Ovary (tissue), 9 donors: Measurements from ENCODE around the gene UNC5C. TPM values are rescaled to one million over a fixed set of nuclear protein-coding genes. Genes with fewer than 3 reads are reported as not detected.

Source experiments
- DNase-seq, 5 donors: peaks; one replicate each; pipeline ENCODE4 v3.0.0-alpha.2; 2019 to 2020
- H3K27ac ChIP-seq, 2 donors: fragments of 200-600 bp; one replicate each; pipeline versions ENCODE4 v1.5.1 to v1.8.0; 2019 to 2022
- H3K27me3 ChIP-seq: fragments of 200-600 bp; one replicate; pipeline ENCODE4 v1.8.0; 2022
- H3K36me3 ChIP-seq: fragments of 200-600 bp; sonication (generic); one replicate; pipeline ENCODE4 v1.5.1; 2019
- H3K4me1 ChIP-seq: one replicate; pipeline ENCODE4 v1.8.1; 2013; ENCODE audit warnings: mild to moderate bottlenecking, moderate library complexity; ENCODE audit not compliant: insufficient read depth
- H3K4me3 ChIP-seq: fragments of 200-600 bp; sonication (generic); one replicate; pipeline ENCODE4 v1.5.1; 2017
- H3K9me3 ChIP-seq, 2 donors: fragments of 200-600 bp in 1 of 2; sonication (generic) in 1 of 2; one replicate each; pipeline versions ENCODE4 v1.5.1 to v1.8.1; 2013 to 2019; ENCODE audit warnings: mild to moderate bottlenecking in 1 of 2, moderate library complexity in 1 of 2
- CTCF ChIP-seq, 3 donors: fragments of 450-650 bp in 2 of 3; fragments of 200-600 bp in 1 of 3; IDR thresholded peaks; one replicate each; pipeline versions ENCODE4 v1.5.1 to v1.8.0; 2016 to 2022; ENCODE audit warnings: antibody characterized with exemption in 3 of 3, mild to moderate bottlenecking in 1 of 3
- EP300 ChIP-seq: sonication (generic); formaldehyde crosslinking; IDR thresholded peaks from one replicate; pipeline ENCODE4 v1.6.1; 2017; ENCODE audit warnings: antibody characterized with exemption
- POLR2A ChIP-seq: fragments of 450-650 bp; IDR thresholded peaks from one replicate; pipeline ENCODE4 v1.6.1; 2017; ENCODE audit warnings: antibody characterized with exemption, mild to moderate bottlenecking, moderate library complexity
- WGBS, 3 donors: extraction: QIAGEN DNeasy Blood & Tissue Kit in 1 of 3; methylation state at CpG; one replicate each; pipeline versions ENCODE4 v1.1.5 to v1.1.7; 2013 to 2017; 5-methylcytosine and 5-hydroxymethylcytosine counted together
- intact Hi-C, 4 donors: fragments of 100-400 bp; cut with DNase I; formaldehyde crosslinking; loops; one replicate each; pipeline versions ENCODE4 v1.11.0 to v1.15.1; 2022 to 2023
- polyA plus RNA-seq, 2 donors: library from polyadenylated mRNA; stranded (reverse); fragments of 200-250 nt in 1 of 2; fragments of 350-450 nt in 1 of 2; fragmentation: Illumina TruSeq in 1 of 2; extraction: RNeasy Lipid Tissue Mini Kit (QIAGEN cat#74804) in 1 of 2; gene quantifications; one replicate each; pipeline ENCODE4 v1.2.3, GENCODE V29; 2013 to 2014
- total RNA-seq, 7 donors: library from RNA; depleted of rRNA in 2 of 7; stranded (reverse); fragments of >200 nt in 2 of 7; fragmentation: NEBNext Ultra II Directional in 3 of 7; extraction: Animal tissue kit (Norgen Biotek cat#: 25700) in 3 of 7; gene quantifications; one replicate each; pipeline versions ENCODE4 v1.1.0 to v1.2.4, GENCODE V29; 2016 to 2023
- donor health status: DM: no; HTN: no; CAD: no; lungs with moderate emphysema.
- donor health status: DM: no; HTN: no; CAD: no.
- donor health status: Bipolar disorder and iron deficiency.
- donor health status: DM: yes; HTN: yes; CAD: no.
- donor health status: DM: no; HTN: no; CAD: no.
- donor health status: DM: yes; HTN: yes; CAD: no.

The UNC5C gene
- total and polyA plus RNA-seq, 9 donors, result 1.8 to 9.4 (median 3.9) TPM

DNA sequence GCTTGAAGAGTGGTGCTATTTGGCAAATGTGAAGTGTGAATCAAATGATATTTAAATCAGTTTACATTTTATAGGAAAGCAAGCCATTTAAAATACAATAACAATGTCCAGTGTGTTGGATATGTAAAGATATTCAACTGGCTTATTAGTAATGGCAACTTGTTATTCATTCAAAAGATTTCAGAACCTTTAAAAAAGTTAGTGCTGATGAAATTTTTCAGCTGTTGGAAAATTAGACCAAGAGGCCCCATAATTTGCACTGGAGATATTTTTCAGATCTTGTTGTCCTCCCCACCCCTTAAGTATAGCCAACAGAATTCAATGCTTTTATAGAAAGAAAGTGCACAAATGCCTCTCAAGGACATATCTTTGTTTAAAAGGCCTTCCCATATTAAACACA lies 54.6 kb downstream of the UNC5C start:
- Histone ChIP-seq H3K4me3 (no peak overlapping the region), H3K4me1 (no peaks in the 10 kb centered on the region), H3K27me3 (no peaks in the 10 kb centered on the region), H3K27ac (no peak overlapping the region), H3K36me3 (no peaks in the 10 kb centered on the region), H3K9me3 (no peaks in the 10 kb centered on the region)
- intact Hi-C loops, result no loop called here
- no peak for TF ChIP-seq POLR2A
- TF ChIP-seq CTCF (IDR thresholded peaks at IDR 0.05), result no peak
- TF ChIP-seq EP300, result no peak
- DNase-seq, result no peak

DNA sequence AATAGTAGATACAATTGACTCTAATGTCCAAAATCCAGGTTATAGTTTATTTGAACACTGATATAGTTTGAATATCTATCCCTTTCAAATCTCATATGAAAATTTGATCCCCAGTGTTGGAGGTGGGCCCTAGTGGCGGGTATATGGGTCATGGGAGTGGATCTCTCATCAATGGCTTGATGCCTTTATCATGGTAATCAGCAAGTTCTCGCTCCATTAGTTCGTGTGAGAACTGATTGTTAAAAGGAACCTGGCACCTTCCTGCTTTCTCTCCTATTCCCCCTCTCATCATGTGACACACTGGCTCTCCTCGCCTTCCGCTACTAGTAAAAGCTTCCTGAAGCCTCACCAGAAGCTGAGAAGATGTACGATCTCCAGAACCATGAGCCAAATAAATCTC lies 70.1 kb downstream of the UNC5C start:
- H3K4me3 ChIP-seq, result no peak overlapping the region
- WGBS, 3 donors, result 91 to 94% (median 92%) methylated on average over 6 of the region's 6 CpGs
- TF ChIP-seq EP300, result no peak
- no peak for TF ChIP-seq POLR2A
- intact Hi-C loops, result no loop called here
- no peak for DNase-seq
- H3K27me3 ChIP-seq, result no peaks in the 10 kb centered on the region
- H3K4me1 ChIP-seq, result no peaks in the 10 kb centered on the region
- H3K9me3 ChIP-seq, result no peaks in the 10 kb centered on the region
- H3K27ac ChIP-seq, result no peak overlapping the region
- H3K36me3 ChIP-seq, result no peaks in the 10 kb centered on the region

GRCh38 chr4:95476121-95476520 lies 72.7 kb downstream of the UNC5C start:
- intact Hi-C loops, result no loop called here

DNA sequence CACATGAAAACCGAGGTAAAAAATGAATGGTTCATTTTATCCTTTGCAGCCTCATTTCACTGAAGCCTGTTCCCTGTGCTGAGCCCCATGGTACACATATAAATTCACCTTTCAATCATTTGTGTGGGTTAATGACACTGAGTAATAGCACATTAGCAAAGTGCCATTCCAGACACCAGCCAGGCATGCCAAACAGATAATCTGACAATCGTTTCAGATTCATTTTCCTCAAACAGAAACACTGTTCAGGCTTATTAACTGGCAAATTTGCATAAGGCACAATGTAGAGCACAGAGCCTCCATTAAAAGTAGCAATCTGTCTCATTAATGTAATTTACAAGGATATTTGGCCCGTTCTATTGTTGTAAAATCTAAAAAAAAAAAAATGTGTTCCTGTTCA lies 76.2 kb downstream of the UNC5C start:
- TF ChIP-seq CTCF (IDR thresholded peaks at IDR 0.05), result no peak
- no peak for TF ChIP-seq POLR2A
- TF ChIP-seq EP300, result no peak
- no peaks in the 10 kb centered on the region for H3K27me3 ChIP-seq
- no peaks in the 10 kb centered on the region for H3K36me3 ChIP-seq
- no peaks in the 10 kb centered on the region for H3K4me1 ChIP-seq
- H3K9me3 ChIP-seq, result no peaks in the 10 kb centered on the region
- H3K4me3 ChIP-seq, result no peak overlapping the region
- intact Hi-C loops, result no loop called here
- 46 to 56% (median 49%) methylated on average over 3 of the region's 3 CpGs for WGBS, 3 donors
- H3K27ac ChIP-seq, result no peak overlapping the region
- DNase-seq, result no peak

More at GRCh38 chr4:95476121-95476520, 72.7 kb downstream of the UNC5C start:
- Histone ChIP-seq H3K4me3 (no peak overlapping the region), H3K27me3 (no peaks in the 10 kb centered on the region), H3K9me3 (no peaks in the 10 kb centered on the region), H3K4me1 (no peaks in the 10 kb centered on the region), H3K36me3 (no peaks in the 10 kb centered on the region), H3K27ac (no peak overlapping the region)
- TF ChIP-seq POLR2A, result no peak
- 40 to 53% (median 48%) methylated on average over 1 of the region's 1 CpG for WGBS, 3 donors
- no peak for DNase-seq

- Histone ChIP-seq H3K4me1 (no peaks in the 10 kb centered on the region), H3K9me3 (no peaks in the 10 kb centered on the region), H3K36me3 (no peaks in the 10 kb centered on the region), H3K4me3 (no peak overlapping the region), H3K27me3 (no peaks in the 10 kb centered on the region), H3K27ac (no peak overlapping the region)
- TF ChIP-seq CTCF (IDR thresholded peaks at IDR 0.05) (no peak), POLR2A (no peak), EP300 (no peak)
- whole genome bisulfite sequencing, 3 donors, result 81 to 87% (median 86%) methylated on average over 4 of the region's 4 CpGs
- no peak for DNase-seq
- intact Hi-C loops, result no loop called here
Observed at GRCh38 chr4:95470622-95471021, 78.2 kb downstream of the UNC5C start.

DNA sequence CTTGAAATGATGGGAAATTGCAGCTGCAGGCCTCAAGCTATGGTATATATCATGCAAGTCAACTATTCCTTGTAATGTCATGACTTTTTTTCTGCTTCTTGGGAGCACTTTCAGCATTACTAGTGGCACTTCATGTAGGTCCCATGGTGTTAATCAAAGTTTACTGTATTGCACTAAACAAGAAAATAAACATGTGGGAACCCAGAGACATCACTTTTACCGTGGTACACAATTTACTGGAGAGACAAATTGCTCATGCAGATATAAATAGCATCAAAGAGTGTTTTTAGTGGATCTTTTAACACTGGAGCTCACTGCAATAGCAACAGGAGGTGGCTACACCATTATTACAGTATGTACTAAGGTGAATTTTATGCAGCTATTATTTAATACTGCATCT lies 79.2 kb downstream of the UNC5C start:
- Histone ChIP-seq H3K36me3 (no peaks in the 10 kb centered on the region), H3K4me1 (no peaks in the 10 kb centered on the region), H3K27ac (no peak overlapping the region), H3K27me3 (no peaks in the 10 kb centered on the region), H3K4me3 (no peak overlapping the region), H3K9me3 (no peaks in the 10 kb centered on the region)
- no peak for DNase-seq
- intact Hi-C loops, result no loop called here
- WGBS, 3 donors, result 46 to 60% (median 52%) methylated on average over 1 of the region's 1 CpG
- no peak for TF ChIP-seq CTCF (IDR thresholded peaks at IDR 0.05)
- no peak for TF ChIP-seq POLR2A
- no peak for TF ChIP-seq EP300
